Gastroesophageal sphincter (tissue), 3 donors: ENCODE results near the gene DBN1.

Experiments used
- EP300 ChIP-seq: sonication (generic); formaldehyde crosslinking; IDR thresholded peaks from one replicate; pipeline ENCODE4 v1.6.1; 2017; ENCODE audit warnings: antibody characterized with exemption, mild to moderate bottlenecking
- POLR2A ChIP-seq, 2 donors: fragments of 450-650 bp; IDR thresholded peaks; one replicate each; pipeline ENCODE4 v1.6.1; 2017; ENCODE audit warnings: antibody characterized with exemption in 2 of 2, mild to moderate bottlenecking in 2 of 2, moderate library complexity in 1 of 2
- TF ChIP-seq, protein P1 (sequence below), 4 experiments: fragments of 200-600 bp in 2 of 4; fragments of 450-650 bp in 2 of 4; sonication (generic) in 1 of 4; IDR thresholded peaks; one replicate each; pipeline ENCODE4 v1.5.1; 2017 to 2019; ENCODE audit warnings: antibody characterized with exemption in 4 of 4, mild to moderate bottlenecking in 2 of 4, moderate library complexity in 2 of 4

DNA sequence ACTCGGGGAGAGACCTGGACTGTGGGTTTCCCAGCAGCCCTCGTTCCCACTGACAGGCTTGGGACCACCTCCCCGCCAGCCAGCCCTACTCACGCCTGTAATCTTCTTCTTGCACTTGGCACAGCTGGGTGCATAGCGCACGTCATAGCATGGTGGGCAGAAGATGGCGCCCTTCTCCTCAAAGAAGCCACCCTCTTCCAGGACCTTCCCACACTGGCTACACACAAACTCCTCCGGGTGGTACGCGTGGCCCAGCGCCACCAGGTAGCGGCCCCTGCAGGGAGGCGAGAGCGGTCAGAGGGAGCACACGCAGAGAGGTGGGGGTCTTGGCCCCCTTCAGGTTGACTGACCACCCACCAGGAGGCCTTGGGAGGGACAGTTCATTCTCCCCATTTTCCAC is 14.5 kb upstream of the DBN1 start:
- TF ChIP-seq POLR2A (IDR thresholded peaks at IDR 0.05): no peak
- TF ChIP-seq, protein P1, sequence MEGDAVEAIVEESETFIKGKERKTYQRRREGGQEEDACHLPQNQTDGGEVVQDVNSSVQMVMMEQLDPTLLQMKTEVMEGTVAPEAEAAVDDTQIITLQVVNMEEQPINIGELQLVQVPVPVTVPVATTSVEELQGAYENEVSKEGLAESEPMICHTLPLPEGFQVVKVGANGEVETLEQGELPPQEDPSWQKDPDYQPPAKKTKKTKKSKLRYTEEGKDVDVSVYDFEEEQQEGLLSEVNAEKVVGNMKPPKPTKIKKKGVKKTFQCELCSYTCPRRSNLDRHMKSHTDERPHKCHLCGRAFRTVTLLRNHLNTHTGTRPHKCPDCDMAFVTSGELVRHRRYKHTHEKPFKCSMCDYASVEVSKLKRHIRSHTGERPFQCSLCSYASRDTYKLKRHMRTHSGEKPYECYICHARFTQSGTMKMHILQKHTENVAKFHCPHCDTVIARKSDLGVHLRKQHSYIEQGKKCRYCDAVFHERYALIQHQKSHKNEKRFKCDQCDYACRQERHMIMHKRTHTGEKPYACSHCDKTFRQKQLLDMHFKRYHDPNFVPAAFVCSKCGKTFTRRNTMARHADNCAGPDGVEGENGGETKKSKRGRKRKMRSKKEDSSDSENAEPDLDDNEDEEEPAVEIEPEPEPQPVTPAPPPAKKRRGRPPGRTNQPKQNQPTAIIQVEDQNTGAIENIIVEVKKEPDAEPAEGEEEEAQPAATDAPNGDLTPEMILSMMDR (IDR thresholded peaks at IDR 0.05): no peak
- TF ChIP-seq EP300: no peak
